NCI-H128 (cell line): ENCODE results near the gene ERG.

ENCODE experiments used
- DNase-seq: peaks from one replicate; lab custom pipeline; 2025; ENCODE audit not compliant: unreplicated experiment; lab: John Stamatoyannopoulos, UW

ERG gene

GRCh38 chr21:38498057-38498833 lies at the start of gene ERG:
Gene ERG (minus strand): TSS chr21:38498477. CDS start chr21:38498380, 97 bp downstream.
- DNase-seq: no peak

DNA sequence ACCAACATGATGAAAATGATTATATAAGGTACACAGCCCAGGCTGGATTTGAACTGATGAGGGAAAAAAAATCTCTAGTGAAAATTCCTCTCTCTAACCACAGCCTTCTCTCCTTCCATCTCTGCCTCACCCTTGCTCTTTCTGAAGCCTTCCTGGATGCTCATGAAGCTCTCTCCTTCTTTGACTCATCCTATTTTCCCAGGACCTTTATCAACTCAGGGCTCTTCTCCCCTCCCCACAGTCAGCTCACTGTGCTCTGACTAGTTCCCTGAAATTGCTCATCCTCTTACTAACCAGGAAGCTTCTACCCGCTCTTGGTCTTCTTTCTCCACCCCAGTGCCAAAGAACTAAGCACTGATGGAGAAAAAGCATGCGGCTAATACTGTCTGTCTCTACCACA lies 46.4 kb upstream of the ERG start:
- no peak for DNase-seq

DNA sequence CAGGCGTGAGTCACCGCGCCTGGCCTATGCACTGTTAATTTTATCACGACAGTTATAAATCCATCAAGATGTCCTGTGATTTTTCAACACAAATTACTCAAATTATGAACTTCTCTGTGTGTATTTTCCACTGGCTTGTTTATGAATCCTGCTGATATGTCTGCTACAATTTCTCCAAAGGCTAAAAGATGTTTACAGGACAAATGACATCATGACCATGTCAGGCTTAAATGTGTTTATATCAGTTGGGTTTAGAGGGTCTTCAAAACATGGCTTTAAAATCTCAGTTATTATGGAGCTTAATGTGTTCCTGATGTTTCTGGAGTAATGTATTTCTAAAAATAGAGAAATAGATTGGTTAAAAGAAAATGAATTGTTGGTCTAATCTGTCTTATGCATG lies 44.0 kb upstream of the ERG start:
- DNase-seq: no peak

GRCh38 chr21:38538353-38538752 lies 40.1 kb upstream of the ERG start:
- no peak for DNase-seq

GRCh38 chr21:38534591-38534990 lies 36.3 kb upstream of the ERG start:
- no peak for DNase-seq

- DNase-seq: no peak
Measured at GRCh38 chr21:38533887-38534286, 35.6 kb upstream of the ERG start.

DNA sequence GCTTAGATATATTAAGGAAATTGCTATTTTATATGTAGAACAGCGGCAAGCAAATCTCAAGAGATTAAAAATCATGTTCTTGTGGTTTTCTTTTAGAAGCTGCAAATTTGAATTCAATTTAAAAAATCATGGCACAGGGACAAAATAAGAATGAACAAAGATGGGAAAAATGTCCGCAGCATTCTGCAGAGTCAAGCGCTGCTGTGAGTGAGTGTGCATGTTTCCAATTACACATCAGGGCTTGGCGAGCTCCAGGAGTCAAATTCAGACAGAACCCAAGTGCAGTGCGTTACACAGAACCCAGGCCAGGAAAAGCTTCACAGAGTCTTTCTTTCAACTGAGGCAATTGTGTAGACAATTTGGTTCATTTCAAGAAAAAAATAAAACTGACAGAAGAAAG lies 33.3 kb upstream of the ERG start:
- no peak for DNase-seq

DNA sequence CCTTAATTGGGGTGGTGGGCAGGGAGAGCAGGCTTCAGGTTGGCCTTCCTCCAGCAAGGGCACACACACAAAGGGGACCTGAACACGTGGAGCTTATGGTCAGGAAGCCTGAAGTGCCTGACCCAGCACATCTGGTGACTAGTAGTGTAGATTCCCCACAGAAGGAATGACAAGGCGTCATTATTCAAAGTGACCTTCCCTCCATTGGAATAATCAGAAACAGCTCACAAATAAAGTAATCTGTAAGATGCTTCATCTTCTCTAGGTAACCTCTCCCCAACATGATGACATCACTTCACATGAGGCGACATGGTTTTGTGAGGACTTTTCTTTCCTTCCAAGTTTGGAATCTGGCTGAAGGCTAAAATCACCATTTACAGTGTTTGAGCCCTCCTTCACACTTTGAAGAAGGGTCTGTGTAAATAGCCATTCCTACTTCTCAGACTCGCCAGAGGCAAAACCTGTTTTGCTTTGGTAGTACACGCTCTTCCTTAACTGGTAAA lies 32.8 kb upstream of the ERG start:
- no peak for DNase-seq

DNA sequence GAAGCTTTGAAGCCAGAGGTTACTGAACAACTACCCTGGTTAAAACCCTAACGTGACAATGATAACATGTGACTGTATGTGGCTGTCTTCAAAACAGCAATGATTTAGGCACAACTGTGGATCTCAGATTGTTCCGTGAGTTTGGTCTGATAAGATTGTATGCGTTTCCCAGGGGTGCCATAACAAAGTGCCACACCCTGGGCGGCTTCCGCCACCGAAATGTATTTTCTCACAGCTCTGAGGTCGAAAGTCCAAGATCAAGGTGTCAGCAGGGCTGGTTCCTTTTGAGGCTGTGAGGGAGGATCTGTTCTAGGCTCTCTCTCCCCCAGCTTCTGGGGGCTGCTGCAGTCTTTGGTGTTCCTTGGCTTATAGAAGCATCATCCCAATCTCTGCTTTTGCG lies 29.5 kb upstream of the ERG start:
- no peak for DNase-seq

GRCh38 chr21:38525454-38525853 lies 27.2 kb upstream of the ERG start:
- DNase-seq: no peak

DNA sequence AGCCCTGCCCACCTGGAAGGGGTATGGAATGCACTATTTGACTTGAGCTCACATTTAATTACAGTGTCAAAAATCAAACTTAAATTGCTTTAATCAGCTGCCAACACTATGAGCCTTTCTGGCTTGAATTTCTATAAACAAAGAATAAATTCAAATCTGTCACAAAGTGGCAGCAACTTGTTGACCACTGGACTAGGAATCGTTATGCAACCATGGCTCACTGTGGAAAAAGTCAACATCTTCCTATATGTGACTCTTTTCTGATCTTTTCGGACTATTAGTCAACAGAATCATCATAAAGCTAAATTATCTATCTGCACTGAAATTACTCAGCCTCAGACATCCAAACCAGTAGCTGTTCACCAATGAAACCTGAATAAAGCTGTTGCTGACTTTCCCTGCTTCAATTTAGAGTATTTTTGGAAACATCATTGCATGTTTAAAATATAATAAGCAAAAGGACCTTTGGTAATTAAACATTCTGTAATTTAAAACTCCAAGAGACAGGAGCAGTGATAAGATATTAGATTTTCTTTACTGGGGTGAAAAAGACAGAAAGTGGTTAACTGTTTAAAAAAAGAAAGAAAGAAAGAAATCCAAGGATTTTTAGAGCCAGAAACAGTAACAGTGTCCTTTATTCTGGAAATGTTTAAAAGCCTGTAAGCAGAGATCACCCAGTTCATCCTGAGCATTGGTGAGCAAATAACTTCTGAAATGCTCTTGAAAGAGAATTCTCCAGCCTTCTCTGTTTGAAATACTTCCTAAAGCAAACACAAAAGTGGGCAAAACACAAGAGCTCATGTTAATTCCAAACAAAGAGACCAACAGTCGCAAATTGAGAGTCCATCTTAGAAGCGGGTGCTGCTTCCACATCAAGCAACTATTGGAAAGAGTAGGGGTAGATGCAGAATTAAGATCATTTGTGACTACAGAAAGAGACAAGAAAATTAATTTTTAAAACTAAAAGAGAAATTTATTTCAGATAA lies 26.2 kb upstream of the ERG start:
- no peak for DNase-seq

GRCh38 chr21:38520511-38520910 lies 22.2 kb upstream of the ERG start:
- DNase-seq: no peak

GRCh38 chr21:38511662-38512243 lies 13.5 kb upstream of the ERG start:
- DNase-seq: no peak

DNA sequence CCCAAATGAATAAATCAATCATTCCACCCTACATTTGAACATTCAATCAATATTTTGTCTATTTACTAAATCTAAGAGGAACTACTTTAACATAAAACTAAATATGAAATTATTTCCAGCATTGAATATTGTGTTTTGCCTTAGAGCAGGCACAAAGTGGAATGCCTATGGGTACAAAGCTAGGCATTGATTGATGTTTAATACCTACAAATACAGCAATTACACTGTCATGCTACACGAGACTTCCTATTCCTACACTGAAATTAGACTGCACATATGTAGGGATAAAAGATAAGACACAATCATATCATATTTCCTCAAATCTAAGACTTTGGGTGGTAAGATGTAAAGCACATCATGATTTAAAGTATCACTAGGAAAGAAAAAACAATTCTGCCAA lies 12.9 kb upstream of the ERG start:
- no peak for DNase-seq

- DNase-seq: no peak
Measured at GRCh38 chr21:38507374-38507942, 9.2 kb upstream of the ERG start.

GRCh38 chr21:38506661-38507281 lies 8.5 kb upstream of the ERG start:
- DNase-seq: no peak

GRCh38 chr21:38505654-38506523 lies 7.6 kb upstream of the ERG start:
- DNase-seq: peak; percentile 41

DNA sequence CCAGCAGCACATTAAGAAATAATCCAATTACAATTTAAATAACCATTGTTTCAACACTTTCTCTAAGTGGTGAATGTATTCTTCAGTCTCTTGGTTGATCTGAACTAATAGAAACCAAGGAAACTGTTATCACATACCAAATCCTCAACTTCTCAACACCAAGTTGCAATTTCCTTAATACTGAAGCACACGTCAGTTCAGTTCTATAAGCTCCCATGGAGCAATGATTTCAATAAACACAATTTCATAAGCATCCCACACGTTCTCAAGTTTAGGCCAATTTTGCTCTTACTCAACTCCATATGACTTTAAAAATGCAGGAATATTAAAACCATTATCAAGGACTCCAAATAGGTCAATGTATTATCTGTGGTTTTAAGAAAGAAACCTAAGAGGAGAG lies 5.8 kb upstream of the ERG start:
- DNase-seq: no peak

- DNase-seq: no peak
Measured at GRCh38 chr21:38503583-38503982, 5.3 kb upstream of the ERG start.

DNA sequence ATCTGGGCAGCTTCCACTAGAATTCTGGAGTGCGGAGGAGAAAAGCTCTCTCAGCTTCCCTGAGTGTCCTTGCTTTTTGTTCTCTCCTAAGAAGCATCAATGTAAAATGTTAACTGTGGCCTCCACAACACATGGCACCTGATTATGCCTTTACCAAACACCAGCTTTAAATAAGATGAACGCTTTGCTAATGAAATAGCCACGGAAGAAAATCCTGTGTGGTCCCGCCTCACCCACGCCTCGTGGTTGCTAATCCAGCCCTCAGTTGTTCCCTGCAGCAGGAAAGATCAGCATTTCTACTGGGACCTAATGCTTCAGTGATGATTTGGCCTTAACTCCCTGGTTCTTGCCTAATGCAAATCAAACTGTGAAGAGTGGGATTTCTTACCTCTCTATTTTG lies 1.8 kb upstream of the ERG start:
- DNase-seq: no peak
